ENCODE measurements around the gene DMAC2L.
A peak's percentile ranks its signal among the peaks of the same experiment; 100 is the strongest.
"Not testable (repeated sequence)": the region's sequence is repeated elsewhere in the genome, so short reads cannot be mapped to it uniquely, and the experiment has no call there.

DMAC2L gene

GRCh38 chr14:50311337-50311971, 670 bp upstream of the DMAC2L start:
- DNase-seq (ENCODE audit: low spot score), result peak; percentile 17
- TF ChIP-seq CTCF (IDR thresholded peaks at IDR 0.05; ENCODE audit: extremely low read depth, missing control alignments), result peak; percentile 40

- no peak for DNase-seq (ENCODE audit: low spot score)
- TF ChIP-seq CTCF (IDR thresholded peaks at IDR 0.05; ENCODE audit: extremely low read depth, missing control alignments), result no peak
Measured at GRCh38 chr14:50312734-50313054, 570 bp downstream of the DMAC2L start.

- DNase-seq (ENCODE audit: low spot score), result not testable (repeated sequence)
Measured at GRCh38 chr14:50314098-50314497, 2.0 kb downstream of the DMAC2L start.

- no peak for TF ChIP-seq CTCF (IDR thresholded peaks at IDR 0.05; ENCODE audit: extremely low read depth, missing control alignments)
- no peak for DNase-seq (ENCODE audit: low spot score)
Measured at GRCh38 chr14:50318031-50318626, 6.0 kb downstream of the DMAC2L start.

- no peak for TF ChIP-seq CTCF (IDR thresholded peaks at IDR 0.05; ENCODE audit: extremely low read depth, missing control alignments)
- DNase-seq (ENCODE audit: low spot score), result no peak
Measured at GRCh38 chr14:50319293-50319692, 7.2 kb downstream of the DMAC2L start.

- no peak for DNase-seq (ENCODE audit: low spot score)
- TF ChIP-seq CTCF (IDR thresholded peaks at IDR 0.05; ENCODE audit: extremely low read depth, missing control alignments), result no peak
Measured at GRCh38 chr14:50319721-50320120, 7.6 kb downstream of the DMAC2L start.

GRCh38 chr14:50320283-50320682, 8.2 kb downstream of the DMAC2L start:
- no peak for TF ChIP-seq CTCF (IDR thresholded peaks at IDR 0.05; ENCODE audit: extremely low read depth, missing control alignments)
- peak; percentile 30 for DNase-seq (ENCODE audit: low spot score)
